ENCODE measurements around the gene DHRS2. TPM values are rescaled to one million over a fixed set of nuclear protein-coding genes. Genes with fewer than 3 reads are reported as not detected.

Gene DHRS2
- total RNA-seq, 4 donors from 2014 or later: not detected

DNA sequence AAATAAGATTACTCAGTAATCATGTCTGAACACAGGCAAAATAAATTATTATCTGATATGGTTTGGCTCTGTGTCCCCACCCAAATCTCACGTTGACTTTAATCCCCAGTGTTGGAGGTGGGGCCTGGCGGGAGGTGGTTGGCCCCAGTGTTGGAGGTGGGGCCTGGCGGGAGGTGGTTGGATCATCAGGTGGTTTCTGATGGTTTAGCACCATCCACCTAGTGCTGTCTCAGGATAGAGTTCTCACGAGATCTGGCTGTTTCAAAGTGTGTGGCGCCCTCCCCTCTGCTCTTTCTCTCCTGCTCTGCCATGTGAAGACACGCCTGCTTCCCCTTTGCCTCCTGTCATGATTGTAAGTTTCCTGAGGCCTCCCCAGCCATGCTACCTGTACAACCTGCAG lies 18.1 kb downstream of the DHRS2 start:
- H3K4me3 ChIP-seq: no peak overlapping the region
- no peak for DNase-seq
- TF ChIP-seq POLR2AphosphoS5 (IDR thresholded peaks at IDR 0.05): no peak
- no peak for TF ChIP-seq POLR2A (IDR thresholded peaks at IDR 0.05)
- TF ChIP-seq, protein P1, sequence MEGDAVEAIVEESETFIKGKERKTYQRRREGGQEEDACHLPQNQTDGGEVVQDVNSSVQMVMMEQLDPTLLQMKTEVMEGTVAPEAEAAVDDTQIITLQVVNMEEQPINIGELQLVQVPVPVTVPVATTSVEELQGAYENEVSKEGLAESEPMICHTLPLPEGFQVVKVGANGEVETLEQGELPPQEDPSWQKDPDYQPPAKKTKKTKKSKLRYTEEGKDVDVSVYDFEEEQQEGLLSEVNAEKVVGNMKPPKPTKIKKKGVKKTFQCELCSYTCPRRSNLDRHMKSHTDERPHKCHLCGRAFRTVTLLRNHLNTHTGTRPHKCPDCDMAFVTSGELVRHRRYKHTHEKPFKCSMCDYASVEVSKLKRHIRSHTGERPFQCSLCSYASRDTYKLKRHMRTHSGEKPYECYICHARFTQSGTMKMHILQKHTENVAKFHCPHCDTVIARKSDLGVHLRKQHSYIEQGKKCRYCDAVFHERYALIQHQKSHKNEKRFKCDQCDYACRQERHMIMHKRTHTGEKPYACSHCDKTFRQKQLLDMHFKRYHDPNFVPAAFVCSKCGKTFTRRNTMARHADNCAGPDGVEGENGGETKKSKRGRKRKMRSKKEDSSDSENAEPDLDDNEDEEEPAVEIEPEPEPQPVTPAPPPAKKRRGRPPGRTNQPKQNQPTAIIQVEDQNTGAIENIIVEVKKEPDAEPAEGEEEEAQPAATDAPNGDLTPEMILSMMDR (IDR thresholded peaks at IDR 0.05): no peak
- TF ChIP-seq EP300 (IDR thresholded peaks at IDR 0.05; ENCODE audit: low read depth): no peak
- 81% methylated on average over 6 of the region's 6 CpGs; no CpG with 5 or more reads in 1 of the 2 donors for WGBS, 2 donors (ENCODE audit: low coverage in 1 of 2)
- H3K27me3 ChIP-seq: no peaks in the 10 kb centered on the region
- H3K36me3 ChIP-seq: no peaks in the 10 kb centered on the region
- intact Hi-C loops (cut with DNase I; ENCODE audit: low total_unique reads) (no loop called here), in situ Hi-C loops (cut with MboI; ENCODE audit: low pct_ligation_motif_present in 1 of 4, low pct_unique_long_range_greater_than_20kb in 1 of 4, low sequenced_read_pairs in 3 of 4) (no loop called here)
- H3K4me1 ChIP-seq: no peaks in the 10 kb centered on the region
- no peaks in the 10 kb centered on the region for H3K9me3 ChIP-seq
- no peak overlapping the region for H3K27ac ChIP-seq

- no peak overlapping the region for H3K27ac ChIP-seq
- intact Hi-C loops (cut with DNase I; ENCODE audit: low total_unique reads): no loop called here
- in situ Hi-C loops (cut with MboI; ENCODE audit: low pct_ligation_motif_present in 1 of 4, low pct_unique_long_range_greater_than_20kb in 1 of 4, low sequenced_read_pairs in 3 of 4): no loop called here
- no peaks in the 10 kb centered on the region for H3K36me3 ChIP-seq
- TF ChIP-seq POLR2AphosphoS5 (IDR thresholded peaks at IDR 0.05) (no peak), EP300 (IDR thresholded peaks at IDR 0.05; ENCODE audit: low read depth) (no peak), POLR2A (IDR thresholded peaks at IDR 0.05) (no peak)
- TF ChIP-seq, protein P1 (IDR thresholded peaks at IDR 0.05): no peak
- H3K9me3 ChIP-seq: no peaks in the 10 kb centered on the region
- no peaks in the 10 kb centered on the region for H3K27me3 ChIP-seq
- no peak overlapping the region for H3K4me3 ChIP-seq
- DNase-seq: no peak
- WGBS, 2 donors (ENCODE audit: low coverage in 1 of 2): 73% methylated on average over 4 to 10 of the region's 10 CpGs
- no peaks in the 10 kb centered on the region for H3K4me1 ChIP-seq
Observed at GRCh38 chr14:23657959-23658470, 21.9 kb downstream of the DHRS2 start.

GRCh38 chr14:23660290-23661226 lies 24.4 kb downstream of the DHRS2 start:
- in situ Hi-C loops (cut with MboI; ENCODE audit: low pct_ligation_motif_present in 1 of 4, low pct_unique_long_range_greater_than_20kb in 1 of 4, low sequenced_read_pairs in 3 of 4): no loop called here

DNA sequence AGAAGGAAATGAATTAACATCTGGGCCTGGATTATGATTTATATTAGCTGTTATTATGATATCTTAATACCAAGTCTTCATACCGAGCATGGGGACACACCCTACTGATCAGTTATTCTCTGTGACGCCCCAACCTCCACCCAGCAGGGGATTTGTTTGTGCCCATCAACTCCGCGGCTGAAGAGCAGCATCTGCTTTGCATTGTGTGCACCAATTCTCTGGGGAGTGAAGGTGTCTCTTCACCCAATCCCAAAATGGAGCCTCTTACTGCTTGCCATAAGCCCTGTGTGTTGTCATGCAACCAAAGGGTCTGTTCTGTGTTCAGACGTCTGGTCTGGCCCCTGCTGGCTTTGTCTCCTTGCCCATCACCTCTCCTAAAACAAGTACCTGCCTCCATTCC lies 25.4 kb downstream of the DHRS2 start:
- H3K36me3 ChIP-seq: no peaks in the 10 kb centered on the region
- in situ Hi-C loops (cut with MboI; ENCODE audit: low pct_ligation_motif_present in 1 of 4, low pct_unique_long_range_greater_than_20kb in 1 of 4, low sequenced_read_pairs in 3 of 4): no loop called here
- no peak overlapping the region for H3K4me3 ChIP-seq
- no peak overlapping the region for H3K27ac ChIP-seq
- H3K9me3 ChIP-seq: no peaks in the 10 kb centered on the region
- whole genome bisulfite sequencing, 2 donors (ENCODE audit: low coverage in 1 of 2): 68 to 71% methylated on average over 3 to 5 of the region's 5 CpGs
- intact Hi-C loops (cut with DNase I; ENCODE audit: low total_unique reads): no loop called here
- H3K4me1 ChIP-seq: no peaks in the 10 kb centered on the region
- no peaks in the 10 kb centered on the region for H3K27me3 ChIP-seq
- no peak for DNase-seq
- TF ChIP-seq POLR2A (IDR thresholded peaks at IDR 0.05): no peak
- no peak for TF ChIP-seq EP300 (IDR thresholded peaks at IDR 0.05; ENCODE audit: low read depth)
- no peak for TF ChIP-seq POLR2AphosphoS5 (IDR thresholded peaks at IDR 0.05)
- TF ChIP-seq, protein P1 (IDR thresholded peaks at IDR 0.05): no peak

More at GRCh38 chr14:23660290-23661226, 24.4 kb downstream of the DHRS2 start:
- Histone ChIP-seq H3K27ac (no peak overlapping the region), H3K9me3 (no peaks in the 10 kb centered on the region), H3K4me1 (no peaks in the 10 kb centered on the region), H3K4me3 (no peak overlapping the region), H3K36me3 (no peaks in the 10 kb centered on the region), H3K27me3 (no peaks in the 10 kb centered on the region)
- no peak for DNase-seq
- TF ChIP-seq, protein P1 (IDR thresholded peaks at IDR 0.05): no peak
- TF ChIP-seq POLR2A (IDR thresholded peaks at IDR 0.05): no peak
- no peak for TF ChIP-seq EP300 (IDR thresholded peaks at IDR 0.05; ENCODE audit: low read depth)
- no peak for TF ChIP-seq POLR2AphosphoS5 (IDR thresholded peaks at IDR 0.05)
- WGBS, 2 donors (ENCODE audit: low coverage in 1 of 2): 50 to 69% methylated on average over 2 to 11 of the region's 11 CpGs
- intact Hi-C loops (cut with DNase I; ENCODE audit: low total_unique reads): no loop called here
